ENCODE results near the gene TMEM38B.

DNA sequence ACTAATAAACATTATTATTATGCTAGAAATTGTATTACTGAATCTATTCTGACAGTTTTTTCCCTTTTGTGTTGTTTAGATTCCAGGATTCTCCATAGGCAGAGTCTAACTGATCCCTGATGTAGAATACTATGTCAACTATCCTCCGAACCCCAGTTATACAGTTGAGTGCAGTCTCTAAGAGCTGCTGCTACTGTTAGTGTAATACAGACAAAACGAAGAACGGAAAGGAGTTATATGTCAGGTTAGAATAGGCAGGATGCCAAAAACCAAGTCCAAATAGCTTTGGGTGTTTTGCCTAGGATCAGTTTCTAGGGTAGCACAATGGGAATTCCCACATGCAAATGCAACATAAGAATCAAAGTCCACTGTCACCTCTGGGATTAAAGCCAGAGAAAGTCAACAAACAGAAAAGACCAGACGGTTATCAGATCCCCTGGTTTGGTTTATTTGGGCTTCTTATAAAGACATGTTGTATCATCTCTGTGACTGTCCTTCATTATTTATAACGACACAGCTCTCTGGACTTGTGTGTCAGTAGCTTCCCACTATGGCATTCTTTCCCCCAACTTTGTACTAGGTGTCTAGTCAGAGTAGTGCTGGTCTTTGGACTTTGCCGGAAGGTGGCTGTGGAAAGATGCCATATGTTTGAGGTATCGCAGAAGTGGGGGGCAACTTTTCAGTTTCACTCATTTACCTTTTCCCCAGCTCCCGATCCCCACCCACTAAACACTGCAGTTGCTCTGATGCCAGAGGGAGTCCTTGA lies 14.9 kb upstream of the TMEM38B start:
- TF ChIP-seq POLR2A (IDR thresholded peaks at IDR 0.05; ENCODE audit: low read depth, low read length) (no peak), POLR2AphosphoS5 (IDR thresholded peaks at IDR 0.05; ENCODE audit: insufficient read depth, low read depth, low read length) (no peak), FOS (IDR thresholded peaks at IDR 0.05; ENCODE audit: borderline replicate concordance, insufficient read depth, low read length) (no peak), JUN (IDR thresholded peaks at IDR 0.05; ENCODE audit: borderline replicate concordance, insufficient read depth, insufficient read length, low read depth) (no peak), EZH2 (IDR thresholded peaks at IDR 0.05; ENCODE audit: borderline replicate concordance, low read depth, low read length, severe bottlenecking) (no peak)
- TF ChIP-seq, protein P1, sequence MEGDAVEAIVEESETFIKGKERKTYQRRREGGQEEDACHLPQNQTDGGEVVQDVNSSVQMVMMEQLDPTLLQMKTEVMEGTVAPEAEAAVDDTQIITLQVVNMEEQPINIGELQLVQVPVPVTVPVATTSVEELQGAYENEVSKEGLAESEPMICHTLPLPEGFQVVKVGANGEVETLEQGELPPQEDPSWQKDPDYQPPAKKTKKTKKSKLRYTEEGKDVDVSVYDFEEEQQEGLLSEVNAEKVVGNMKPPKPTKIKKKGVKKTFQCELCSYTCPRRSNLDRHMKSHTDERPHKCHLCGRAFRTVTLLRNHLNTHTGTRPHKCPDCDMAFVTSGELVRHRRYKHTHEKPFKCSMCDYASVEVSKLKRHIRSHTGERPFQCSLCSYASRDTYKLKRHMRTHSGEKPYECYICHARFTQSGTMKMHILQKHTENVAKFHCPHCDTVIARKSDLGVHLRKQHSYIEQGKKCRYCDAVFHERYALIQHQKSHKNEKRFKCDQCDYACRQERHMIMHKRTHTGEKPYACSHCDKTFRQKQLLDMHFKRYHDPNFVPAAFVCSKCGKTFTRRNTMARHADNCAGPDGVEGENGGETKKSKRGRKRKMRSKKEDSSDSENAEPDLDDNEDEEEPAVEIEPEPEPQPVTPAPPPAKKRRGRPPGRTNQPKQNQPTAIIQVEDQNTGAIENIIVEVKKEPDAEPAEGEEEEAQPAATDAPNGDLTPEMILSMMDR (IDR thresholded peaks at IDR 0.05; ENCODE audit: extremely low read depth in 1 of 2, insufficient read depth in 1 of 2, low read depth in 1 of 2, low read length in 2 of 2), result no peak
